DND-41 (cell line): Measurements from ENCODE around the gene REG1A.

Source experiments
- ATAC-seq: fragments of 200-7000 bp; cut with Tn5 transposase; 3 replicates; pipeline ENCODE4 v1.9.1; 2021; ENCODE audit warnings: low read depth; ENCODE audit not compliant: insufficient read depth
- DNase-seq: peaks from one replicate; pipeline ENCODE4 v3.0.0-alpha.2; 2020
- H2AFZ ChIP-seq: 2 replicates; pipeline ENCODE4 v1.6.0; 2012; ENCODE audit warnings: low read depth, low read length
- H3K27ac ChIP-seq: 2 replicates; pipeline ENCODE4 v1.5.1; 2012; ENCODE audit warnings: low read length, inconsistent platforms
- H3K27me3 ChIP-seq: fragments of 200-600 bp; sonication (generic); 2 replicates; pipeline ENCODE4 v1.6.0; 2012; ENCODE audit warnings: low read length, mild to moderate bottlenecking, inconsistent platforms; ENCODE audit not compliant: insufficient read depth, poor library complexity
- H3K36me3 ChIP-seq: 2 replicates; pipeline ENCODE4 v1.5.1; 2012; ENCODE audit warnings: low read length, inconsistent platforms; ENCODE audit not compliant: insufficient read depth
- H3K4me1 ChIP-seq: 2 replicates; pipeline ENCODE4 v1.5.1; 2012; ENCODE audit warnings: mild to moderate bottlenecking, low read length; ENCODE audit not compliant: insufficient read depth
- H3K4me2 ChIP-seq: 2 replicates; pipeline ENCODE4 v1.6.0; 2012; ENCODE audit warnings: mild to moderate bottlenecking, moderate library complexity, low read length, inconsistent platforms; ENCODE audit not compliant: insufficient read depth
- H3K4me3 ChIP-seq, 2 experiments: fragments of 200-600 bp in 1 of 2; shearing (Covaris generic) in 1 of 2; 2 replicates each; pipeline ENCODE4 v1.5.1; 2012 to 2016; ENCODE audit warnings: inconsistent platforms in 2 of 2, low read length in 2 of 2, mild to moderate bottlenecking in 2 of 2, low read depth in 1 of 2, moderate library complexity in 1 of 2
- H3K79me2 ChIP-seq: 2 replicates; pipeline ENCODE4 v1.6.0; 2012; ENCODE audit warnings: low read length, inconsistent platforms; ENCODE audit not compliant: insufficient read depth
- H3K9ac ChIP-seq: 2 replicates; pipeline ENCODE4 v1.6.0; 2012; ENCODE audit warnings: low read depth, mild to moderate bottlenecking, inconsistent platforms, low read length, moderate library complexity
- H3K9me3 ChIP-seq: 2 replicates; pipeline ENCODE4 v1.5.1; 2012; ENCODE audit warnings: low read length, moderate library complexity, mild to moderate bottlenecking, inconsistent platforms; ENCODE audit not compliant: insufficient read depth, severe bottlenecking
- H4K20me1 ChIP-seq: 2 replicates; pipeline ENCODE4 v1.6.0; 2012; ENCODE audit warnings: low read length; ENCODE audit not compliant: insufficient read depth
- EZH2 ChIP-seq: IDR thresholded peaks from 3 replicates; pipeline ENCODE4 v1.6.1; 2012; ENCODE audit warnings: borderline replicate concordance, low read depth, mild to moderate bottlenecking, moderate library complexity, low read length, inconsistent platforms; ENCODE audit not compliant: severe bottlenecking
- TF ChIP-seq, protein P1 (sequence below): IDR thresholded peaks from 2 replicates; pipeline ENCODE4 v1.5.1; 2012; ENCODE audit warnings: borderline replicate concordance, low read length, moderate library complexity, mild to moderate bottlenecking; ENCODE audit not compliant: poor library complexity, severe bottlenecking; ENCODE audit errors: extremely low read depth

The REG1A gene

DNA sequence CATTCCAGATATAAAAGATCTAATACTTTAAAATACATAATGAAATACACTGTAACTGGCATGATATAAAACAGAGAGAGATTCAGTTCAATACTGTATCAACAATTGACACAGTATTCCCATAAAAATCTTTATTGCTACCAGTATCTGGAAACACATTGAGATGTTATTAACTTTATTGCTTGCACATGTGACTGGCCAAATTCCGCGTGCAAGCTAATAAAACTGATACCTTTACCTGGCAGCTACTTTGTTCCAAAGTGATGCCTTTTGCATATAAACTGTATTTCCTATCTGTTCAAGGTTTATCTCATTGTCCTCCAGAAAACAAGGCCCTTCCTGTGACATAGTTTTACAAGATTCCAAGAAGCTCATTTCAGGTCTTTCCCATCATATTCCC lies 17.1 kb upstream of the REG1A start:
- no peak overlapping the region for H3K27ac ChIP-seq
- H3K79me2 ChIP-seq = no peaks in the 10 kb centered on the region
- ATAC-seq = no peak
- H3K4me1 ChIP-seq = no peaks in the 10 kb centered on the region
- no peak overlapping the region for H2AFZ ChIP-seq
- no peak for TF ChIP-seq EZH2
- TF ChIP-seq, protein P1, sequence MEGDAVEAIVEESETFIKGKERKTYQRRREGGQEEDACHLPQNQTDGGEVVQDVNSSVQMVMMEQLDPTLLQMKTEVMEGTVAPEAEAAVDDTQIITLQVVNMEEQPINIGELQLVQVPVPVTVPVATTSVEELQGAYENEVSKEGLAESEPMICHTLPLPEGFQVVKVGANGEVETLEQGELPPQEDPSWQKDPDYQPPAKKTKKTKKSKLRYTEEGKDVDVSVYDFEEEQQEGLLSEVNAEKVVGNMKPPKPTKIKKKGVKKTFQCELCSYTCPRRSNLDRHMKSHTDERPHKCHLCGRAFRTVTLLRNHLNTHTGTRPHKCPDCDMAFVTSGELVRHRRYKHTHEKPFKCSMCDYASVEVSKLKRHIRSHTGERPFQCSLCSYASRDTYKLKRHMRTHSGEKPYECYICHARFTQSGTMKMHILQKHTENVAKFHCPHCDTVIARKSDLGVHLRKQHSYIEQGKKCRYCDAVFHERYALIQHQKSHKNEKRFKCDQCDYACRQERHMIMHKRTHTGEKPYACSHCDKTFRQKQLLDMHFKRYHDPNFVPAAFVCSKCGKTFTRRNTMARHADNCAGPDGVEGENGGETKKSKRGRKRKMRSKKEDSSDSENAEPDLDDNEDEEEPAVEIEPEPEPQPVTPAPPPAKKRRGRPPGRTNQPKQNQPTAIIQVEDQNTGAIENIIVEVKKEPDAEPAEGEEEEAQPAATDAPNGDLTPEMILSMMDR = no peak
- no peak for DNase-seq
- no peaks in the 10 kb centered on the region for H3K27me3 ChIP-seq
- no peaks in the 10 kb centered on the region for H4K20me1 ChIP-seq
- H3K36me3 ChIP-seq = no peaks in the 10 kb centered on the region
- no peaks in the 10 kb centered on the region for H3K9me3 ChIP-seq
- H3K4me3 ChIP-seq = no peak overlapping the region
- H3K4me2 ChIP-seq = no peak overlapping the region
- H3K9ac ChIP-seq = no peak overlapping the region

DNA sequence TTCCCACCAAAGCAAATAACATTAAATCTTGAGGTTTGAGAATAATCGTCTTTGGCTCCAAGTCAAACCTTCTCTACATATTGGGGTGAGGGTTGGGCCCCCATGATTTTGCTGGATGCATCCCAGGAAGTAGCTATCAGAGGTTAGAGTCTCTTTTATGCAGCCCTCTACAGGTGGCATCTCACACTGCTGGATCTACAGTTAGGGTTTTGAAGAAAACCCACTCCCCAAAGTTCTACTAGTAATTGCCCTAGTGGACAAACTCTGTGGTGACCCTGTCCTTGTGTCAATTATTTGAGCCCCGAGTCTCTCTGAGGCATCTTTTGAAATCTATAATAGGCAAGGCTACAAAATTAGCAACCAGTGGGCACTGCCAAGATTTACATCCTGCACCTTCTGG lies 15.0 kb upstream of the REG1A start:
- H3K4me1 ChIP-seq = no peaks in the 10 kb centered on the region
- no peak overlapping the region for H3K4me3 ChIP-seq
- H3K27me3 ChIP-seq = no peaks in the 10 kb centered on the region
- no peak for TF ChIP-seq EZH2
- TF ChIP-seq, protein P1 = no peak
- no peak overlapping the region for H3K4me2 ChIP-seq
- ATAC-seq (no peak), DNase-seq (no peak)
- H2AFZ ChIP-seq = no peak overlapping the region
- no peak overlapping the region for H3K27ac ChIP-seq
- no peaks in the 10 kb centered on the region for H3K9me3 ChIP-seq
- H3K9ac ChIP-seq = no peak overlapping the region
- H3K36me3 ChIP-seq = no peaks in the 10 kb centered on the region
- H3K79me2 ChIP-seq = no peaks in the 10 kb centered on the region
- no peaks in the 10 kb centered on the region for H4K20me1 ChIP-seq

DNA sequence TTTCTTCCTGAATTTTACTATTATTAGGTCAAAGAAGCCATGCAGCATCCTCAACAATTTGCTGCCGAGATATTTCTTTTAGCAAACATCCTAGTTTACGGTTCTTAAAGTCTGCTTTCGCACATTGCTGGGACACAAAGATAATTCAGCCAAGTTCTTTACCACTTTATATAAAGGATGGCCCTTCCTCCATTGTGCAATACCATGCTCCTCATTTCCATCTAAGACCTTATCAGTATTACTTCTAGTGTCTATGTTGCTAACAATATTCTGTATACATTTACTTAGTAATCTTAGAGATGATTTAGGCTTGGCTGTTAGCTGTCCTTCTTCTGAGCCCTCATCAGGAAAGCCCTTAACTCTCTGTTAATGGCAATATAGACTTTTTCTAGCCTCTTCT lies 8.0 kb upstream of the REG1A start:
- Histone ChIP-seq H3K4me3 (no peak overlapping the region), H3K27me3 (no peaks in the 10 kb centered on the region), H3K4me1 (no peaks in the 10 kb centered on the region), H3K79me2 (no peaks in the 10 kb centered on the region), H3K4me2 (no peak overlapping the region), H3K9me3 (no peaks in the 10 kb centered on the region), H3K9ac (no peak overlapping the region), H4K20me1 (no peaks in the 10 kb centered on the region), H3K36me3 (no peaks in the 10 kb centered on the region), H2AFZ (no peak overlapping the region), H3K27ac (no peak overlapping the region)
- ATAC-seq (no peak), DNase-seq (no peak)
- TF ChIP-seq EZH2 = no peak
- TF ChIP-seq, protein P1 = no peak
